IMR-90 (cell line): ENCODE measurements around the gene RECK.

Experiments
- CTCF ChIP-seq: conservative IDR thresholded peaks from 2 replicates; pipeline ENCODE4 v1.5.1; 2012; ENCODE audit warnings: mild to moderate bottlenecking, low read depth, low read length, improper control_type of control experiment
- MAFK ChIP-seq: IDR thresholded peaks from 2 replicates; pipeline ENCODE4 v1.6.1; 2012; ENCODE audit warnings: low read depth, low read length, improper control_type of control experiment
- NFE2L2 ChIP-seq: fragments of 150-350 bp; IDR thresholded peaks from 2 replicates; pipeline ENCODE4 v1.6.1; 2016; ENCODE audit warnings: low read depth, mild to moderate bottlenecking, low read length
- POLR2A ChIP-seq: IDR thresholded peaks from 2 replicates; pipeline ENCODE4 v1.6.1; 2012; ENCODE audit warnings: mild to moderate bottlenecking, low read depth, low read length
- RAD21 ChIP-seq: IDR thresholded peaks from 2 replicates; pipeline ENCODE4 v1.6.1; 2012; ENCODE audit warnings: low read length, improper control_type of control experiment
- RFX5 ChIP-seq: IDR thresholded peaks from 2 replicates; pipeline ENCODE4 v1.8.0; 2012; ENCODE audit warnings: low read depth, mild to moderate bottlenecking, low read length, moderate library complexity
- USF2 ChIP-seq: fragments of 150-350 bp; IDR thresholded peaks from 2 replicates; pipeline ENCODE4 v1.6.1; 2017; ENCODE audit warnings: mild to moderate bottlenecking, antibody characterized with exemption, low read length, low read depth
- TF ChIP-seq, protein P1 (sequence below): fragments of 150-350 bp; IDR thresholded peaks from 2 replicates; pipeline ENCODE4 v1.6.1; 2016; ENCODE audit warnings: low read depth, mild to moderate bottlenecking, low read length, moderate library complexity, borderline replicate concordance

GRCh38 chr9:36109071-36109470, 72.4 kb downstream of the RECK start:
- TF ChIP-seq POLR2A (no peak), CTCF (no peak), RAD21 (no peak), RFX5 (no peak), NFE2L2 (no peak), MAFK (no peak), USF2 (no peak)
- TF ChIP-seq, protein P1, sequence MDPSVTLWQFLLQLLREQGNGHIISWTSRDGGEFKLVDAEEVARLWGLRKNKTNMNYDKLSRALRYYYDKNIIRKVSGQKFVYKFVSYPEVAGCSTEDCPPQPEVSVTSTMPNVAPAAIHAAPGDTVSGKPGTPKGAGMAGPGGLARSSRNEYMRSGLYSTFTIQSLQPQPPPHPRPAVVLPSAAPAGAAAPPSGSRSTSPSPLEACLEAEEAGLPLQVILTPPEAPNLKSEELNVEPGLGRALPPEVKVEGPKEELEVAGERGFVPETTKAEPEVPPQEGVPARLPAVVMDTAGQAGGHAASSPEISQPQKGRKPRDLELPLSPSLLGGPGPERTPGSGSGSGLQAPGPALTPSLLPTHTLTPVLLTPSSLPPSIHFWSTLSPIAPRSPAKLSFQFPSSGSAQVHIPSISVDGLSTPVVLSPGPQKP: no peak
